T-helper 2 cell treated with Interferon-gamma antibody and Interleukin-4, amounts not matched to agents 5 μg/mL and 100 μg/mL, for 36 hours (primary cell): Measurements from ENCODE around the gene CAMKK1.

Source experiments
- DNase-seq: peaks from one replicate; pipeline ENCODE4 v3.0.0; 2021; ENCODE audit warnings: low spot score
- H3K27ac Mint-ChIP-seq: one replicate; pipeline ENCODE4 v1.8.0; 2021; ENCODE audit warnings: mild to moderate bottlenecking, mixed read lengths
- H3K27me3 Mint-ChIP-seq: one replicate; pipeline ENCODE4 v1.8.0; 2021; ENCODE audit warnings: low read depth, mixed read lengths
- H3K36me3 Mint-ChIP-seq: one replicate; pipeline ENCODE4 v1.8.0; 2021; ENCODE audit warnings: low read depth, mixed read lengths
- H3K4me1 Mint-ChIP-seq: one replicate; pipeline ENCODE4 v1.8.0; 2021; ENCODE audit warnings: low read depth, mixed read lengths
- H3K4me3 Mint-ChIP-seq: one replicate; pipeline ENCODE4 v1.8.0; 2022; ENCODE audit warnings: mild to moderate bottlenecking, moderate library complexity, mixed read lengths
- H3K9me3 Mint-ChIP-seq: one replicate; pipeline ENCODE4 v1.8.0; 2021; ENCODE audit warnings: mixed read lengths

Gene CAMKK1

DNA sequence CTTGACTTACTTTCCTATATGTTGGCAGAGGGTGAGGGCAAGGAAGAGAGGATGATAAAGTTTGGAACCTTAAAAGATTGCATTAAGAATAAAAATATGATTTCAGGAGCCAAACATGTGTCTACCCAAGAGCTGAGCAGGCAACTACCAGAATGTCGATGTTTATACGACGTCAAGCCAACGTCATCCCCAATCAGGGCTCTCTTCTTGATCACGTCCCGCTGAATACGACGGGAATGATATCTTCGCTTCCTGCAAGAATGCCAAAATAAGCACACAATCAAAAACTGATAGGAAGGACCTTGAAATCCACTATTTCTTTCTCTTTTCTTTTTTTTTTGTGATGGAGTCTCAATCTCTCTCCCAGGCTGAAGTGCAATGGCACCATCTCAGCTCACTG is 71.8 kb downstream of the CAMKK1 start:
- no peak for DNase-seq

DNA sequence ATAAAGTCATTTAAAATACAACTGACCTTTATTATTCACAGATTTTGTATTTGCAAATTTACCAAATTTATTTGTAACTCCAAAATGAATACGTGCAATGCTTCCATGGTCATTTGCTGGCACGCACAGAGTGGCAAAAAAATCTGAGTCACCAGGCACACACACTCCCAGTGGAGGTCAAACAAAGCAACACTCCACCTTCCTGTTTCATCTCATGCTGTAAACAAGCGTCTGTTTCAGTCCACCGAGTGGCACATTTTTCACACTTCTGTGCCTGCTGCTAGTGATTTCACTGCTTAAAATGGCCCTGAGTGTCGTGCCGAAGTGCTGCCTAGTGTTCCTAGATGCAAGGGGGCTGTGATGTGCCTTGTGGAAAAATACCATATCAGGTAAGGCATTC is 74.1 kb downstream of the CAMKK1 start:
- no peak for DNase-seq
- H3K27me3 Mint-ChIP-seq, result no peaks in the 10 kb centered on the region
- no peak overlapping the region for H3K4me3 Mint-ChIP-seq
- H3K27ac Mint-ChIP-seq, result no peak overlapping the region
- no peaks in the 10 kb centered on the region for H3K9me3 Mint-ChIP-seq
- H3K36me3 Mint-ChIP-seq, result peaks cover 56% of the 10 kb centered on the region
- no peaks in the 10 kb centered on the region for H3K4me1 Mint-ChIP-seq

More for the DNA sequence above, 71.8 kb downstream of the CAMKK1 start:
- Mint-ChIP-seq H3K4me1 (peaks cover 2% of the 10 kb centered on the region), H3K36me3 (peaks cover 53% of the 10 kb centered on the region), H3K9me3 (no peaks in the 10 kb centered on the region), H3K4me3 (no peak overlapping the region), H3K27ac (no peak overlapping the region), H3K27me3 (no peaks in the 10 kb centered on the region)

DNA sequence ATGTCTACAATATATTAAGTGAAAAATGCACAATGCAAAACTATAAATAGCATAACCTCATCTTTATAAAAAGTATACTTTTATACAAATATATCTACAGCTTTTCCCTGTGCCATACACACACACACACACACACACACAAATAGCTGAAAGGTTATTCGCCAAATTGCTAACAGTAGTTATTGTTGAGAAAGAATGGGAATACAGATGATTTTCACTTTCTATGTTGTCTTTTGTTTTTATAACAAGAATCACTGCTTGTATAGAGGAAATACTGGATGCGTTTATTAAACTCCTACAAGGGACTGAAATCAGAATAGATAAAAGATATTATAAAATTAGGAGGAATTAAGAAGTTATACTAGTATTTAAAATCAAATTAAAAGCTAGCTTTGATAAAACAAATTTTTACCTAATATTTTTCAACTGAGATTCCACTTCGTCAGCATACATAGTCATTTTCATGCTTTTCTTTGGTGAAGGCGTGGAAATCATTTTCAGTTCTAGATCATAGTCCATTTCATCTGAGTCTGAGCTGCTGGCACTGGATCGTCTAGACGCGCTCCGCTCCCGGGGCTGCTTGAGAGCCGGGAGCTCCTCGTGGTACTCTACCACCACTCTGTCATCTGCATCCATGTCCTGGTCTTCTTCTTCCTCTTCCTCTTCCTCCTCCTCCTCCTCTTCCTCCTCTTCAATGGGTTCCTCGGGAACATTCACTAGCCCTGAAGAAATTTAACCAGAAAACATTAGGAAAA is 74.8 kb downstream of the CAMKK1 start:
- Mint-ChIP-seq H3K9me3 (no peaks in the 10 kb centered on the region), H3K27ac (no peak overlapping the region), H3K4me1 (no peaks in the 10 kb centered on the region), H3K36me3 (peaks cover 57% of the 10 kb centered on the region), H3K4me3 (no peak overlapping the region), H3K27me3 (no peaks in the 10 kb centered on the region)
- no peak for DNase-seq

DNA sequence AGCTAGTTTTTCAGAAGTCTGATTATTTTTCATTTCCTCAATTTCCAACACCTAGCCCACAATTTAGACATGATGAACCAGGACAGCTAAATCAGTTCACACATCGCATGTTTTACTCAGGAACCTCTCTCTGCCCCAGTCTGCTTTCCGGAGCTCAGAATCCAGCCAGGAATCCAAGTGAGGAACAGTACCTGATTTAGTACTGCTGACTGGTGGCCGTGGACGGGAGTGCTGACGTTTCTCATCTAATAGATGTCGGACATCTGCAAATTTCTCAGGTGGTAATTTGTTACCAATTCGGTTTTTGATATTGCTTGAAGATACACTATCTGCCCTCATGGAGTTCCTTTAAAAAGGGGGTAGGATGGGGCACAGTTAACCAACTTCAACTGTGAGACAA is 76.9 kb downstream of the CAMKK1 start:
- Mint-ChIP-seq H3K27ac (no peak overlapping the region), H3K9me3 (no peaks in the 10 kb centered on the region), H3K36me3 (peaks cover 59% of the 10 kb centered on the region), H3K4me1 (no peaks in the 10 kb centered on the region), H3K4me3 (no peak overlapping the region), H3K27me3 (no peaks in the 10 kb centered on the region)
- no peak for DNase-seq

DNA sequence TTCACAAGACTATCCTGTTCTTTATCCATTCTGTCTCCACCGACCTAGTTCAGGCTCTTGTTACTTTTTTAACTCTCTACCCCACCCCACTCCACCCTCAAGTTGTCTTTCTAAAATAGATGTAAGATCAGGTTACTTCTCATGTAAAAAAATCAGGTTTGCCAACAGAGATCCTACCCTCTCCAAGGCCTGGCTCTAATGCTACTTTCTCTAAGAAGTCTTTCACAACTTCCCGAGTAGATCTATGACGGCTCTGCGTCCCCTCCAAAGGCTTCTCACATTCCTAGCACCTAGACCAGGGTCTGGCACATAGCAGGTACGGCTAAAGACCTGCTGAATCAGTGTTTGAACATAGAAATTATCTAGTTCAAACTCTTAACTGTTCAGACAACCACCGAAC is 77.7 kb downstream of the CAMKK1 start:
- peaks cover 54% of the 10 kb centered on the region for H3K36me3 Mint-ChIP-seq

GRCh38 chr17:3814361-3814760 is 78.5 kb downstream of the CAMKK1 start:
- no peak for DNase-seq
- no peaks in the 10 kb centered on the region for H3K27me3 Mint-ChIP-seq
- no peak overlapping the region for H3K27ac Mint-ChIP-seq
- peaks cover 57% of the 10 kb centered on the region for H3K36me3 Mint-ChIP-seq
- no peak overlapping the region for H3K4me3 Mint-ChIP-seq
- H3K4me1 Mint-ChIP-seq, result no peaks in the 10 kb centered on the region
- no peaks in the 10 kb centered on the region for H3K9me3 Mint-ChIP-seq

More for the DNA sequence above, 77.7 kb downstream of the CAMKK1 start:
- Mint-ChIP-seq H3K9me3 (no peaks in the 10 kb centered on the region), H3K27me3 (no peaks in the 10 kb centered on the region), H3K4me3 (no peak overlapping the region), H3K4me1 (no peaks in the 10 kb centered on the region), H3K27ac (no peak overlapping the region)
- DNase-seq, result no peak

DNA sequence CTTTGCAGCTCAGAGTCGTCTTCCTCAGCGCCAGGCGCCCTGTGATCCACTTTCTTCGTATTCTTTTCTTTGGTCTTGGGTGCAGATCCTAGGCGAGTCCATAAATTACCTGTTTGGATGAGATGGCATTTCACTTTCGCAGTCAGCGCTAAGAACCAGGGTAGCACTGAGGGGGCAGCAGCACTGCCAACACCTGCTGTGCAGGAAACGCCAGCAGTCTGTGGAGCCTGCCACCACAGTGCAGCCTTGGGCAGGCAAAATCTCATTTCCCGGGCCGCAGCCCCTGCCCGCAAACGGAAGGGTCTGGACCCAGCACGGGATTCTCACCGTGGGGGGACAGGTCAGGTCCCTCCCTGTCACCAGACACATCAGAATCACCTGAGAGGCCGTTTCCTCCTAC is 79.7 kb downstream of the CAMKK1 start:
- Mint-ChIP-seq H3K36me3 (peaks cover 52% of the 10 kb centered on the region), H3K4me1 (peaks cover 1% of the 10 kb centered on the region), H3K27ac (no peak overlapping the region), H3K4me3 (no peak overlapping the region), H3K9me3 (no peaks in the 10 kb centered on the region), H3K27me3 (no peaks in the 10 kb centered on the region)
- no peak for DNase-seq

DNA sequence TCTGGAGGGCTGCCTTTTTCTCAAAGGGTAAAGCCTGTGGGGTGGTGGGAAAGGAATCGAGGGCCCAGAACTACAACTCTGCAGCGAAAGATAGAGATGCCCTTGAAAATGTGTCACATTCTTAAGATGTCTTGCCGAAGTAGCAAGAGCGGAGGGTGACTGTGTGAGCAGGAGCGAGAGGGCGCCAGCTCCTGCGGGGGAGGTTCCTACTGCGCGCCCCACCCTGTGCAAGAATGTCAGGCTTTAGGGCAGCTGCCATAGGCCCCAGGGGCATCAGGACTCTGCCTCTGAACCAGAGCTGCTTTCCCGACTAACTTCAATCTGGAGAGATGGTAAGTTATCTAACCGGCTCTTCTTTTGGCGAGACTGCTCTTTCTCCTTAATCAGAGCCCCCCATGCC is 80.1 kb downstream of the CAMKK1 start:
- Mint-ChIP-seq H3K4me3 (no peak overlapping the region), H3K27me3 (no peaks in the 10 kb centered on the region), H3K27ac (no peak overlapping the region), H3K36me3 (peaks cover 53% of the 10 kb centered on the region), H3K9me3 (no peaks in the 10 kb centered on the region), H3K4me1 (peaks cover 1% of the 10 kb centered on the region)
- DNase-seq, result no peak

GRCh38 chr17:3812284-3812683 is 80.6 kb downstream of the CAMKK1 start:
- Mint-ChIP-seq H3K27me3 (no peaks in the 10 kb centered on the region), H3K9me3 (no peaks in the 10 kb centered on the region), H3K36me3 (peaks cover 54% of the 10 kb centered on the region), H3K27ac (no peak overlapping the region), H3K4me3 (no peak overlapping the region), H3K4me1 (peaks cover 1% of the 10 kb centered on the region)
- DNase-seq, result no peak
